HEK293 (cell line): Measurements from ENCODE around the gene TAGLN2.
A peak's percentile ranks its signal among the peaks of the same experiment; 100 is the strongest.

Source experiments
- CTCF ChIA-PET: fragments of 350-600 bp; formaldehyde crosslinking; extraction: SDS; loops from one replicate; lab custom pipeline; 2021; ENCODE audit warnings: antibody characterized with exemption; lab: Yijun Ruan, JAX
- POLR2A ChIA-PET: fragments of 300-600 bp; formaldehyde crosslinking; extraction: SDS; loops from one replicate; lab custom pipeline; 2020; ENCODE audit warnings: antibody characterized with exemption, inconsistent platforms; lab: Yijun Ruan, JAX
- H3K27ac ChIP-seq: fragments of 200-500 bp; sonication (Bioruptor generic); 2 replicates; pipeline ENCODE4 v1.5.1; 2014; ENCODE audit warnings: low read depth, low read length, control low read depth, inconsistent platforms; ENCODE audit errors: extremely low read depth
- H3K36me3 ChIP-seq, 2 experiments: fragments of 200-500 bp in 1 of 2; sonication (Bioruptor generic) in 1 of 2; 1 replicate in 1 of 2; 2 replicates in 1 of 2; pipeline ENCODE4 v1.5.1; 2014 to 2017; ENCODE audit warnings: inconsistent platforms in 2 of 2, low read length in 2 of 2; ENCODE audit not compliant: control insufficient read depth in 2 of 2, insufficient read depth in 1 of 2
- H3K4me1 ChIP-seq: fragments of 200-500 bp; sonication (Bioruptor generic); 2 replicates; pipeline ENCODE4 v1.5.1; 2014; ENCODE audit warnings: mild to moderate bottlenecking, low read length, inconsistent platforms; ENCODE audit not compliant: control insufficient read depth, insufficient read depth
- H3K4me3 ChIP-seq: 2 replicates; pipeline ENCODE4 v1.5.1; 2011; ENCODE audit warnings: low read depth, mild to moderate bottlenecking, control low read depth, low read length, moderate library complexity
- H3K9me3 ChIP-seq: fragments of 200-500 bp; sonication (Bioruptor generic); 2 replicates; pipeline ENCODE4 v1.5.1; 2014; ENCODE audit warnings: low read depth, low read length, inconsistent platforms; ENCODE audit not compliant: control insufficient read depth, insufficient read depth
- HOXA7 ChIP-seq: sonication (generic); formaldehyde crosslinking; IDR thresholded peaks from 2 replicates; pipeline ENCODE4 v1.8.1; 2022; ENCODE audit warnings: missing genetic modification reagents, borderline replicate concordance
- ZBTB48 ChIP-seq: fragments of 450-650 bp; formaldehyde crosslinking; IDR thresholded peaks from 2 replicates; pipeline ENCODE4 v1.5.1; 2016; ENCODE audit warnings: missing biosample characterization, missing genetic modification characterization
- ZFHX2 ChIP-seq: fragments of 450-650 bp; formaldehyde crosslinking; conservative IDR thresholded peaks from 2 replicates; pipeline ENCODE4 v1.5.1; 2016; ENCODE audit warnings: missing biosample characterization, missing genetic modification characterization
- ZNF10 ChIP-seq: fragments of 450-650 bp; formaldehyde crosslinking; IDR thresholded peaks from 2 replicates; pipeline ENCODE4 v1.5.1; 2017; ENCODE audit warnings: missing biosample characterization, missing genetic modification characterization
- ZNF2 ChIP-seq: fragments of 450-650 bp; formaldehyde crosslinking; IDR thresholded peaks from 2 replicates; pipeline ENCODE4 v1.5.1; 2016; ENCODE audit warnings: missing biosample characterization, missing genetic modification characterization
- ZNF664 ChIP-seq: fragments of 450-650 bp; formaldehyde crosslinking; IDR thresholded peaks from 2 replicates; pipeline ENCODE4 v1.5.1; 2016; ENCODE audit warnings: missing biosample characterization, missing genetic modification characterization
- ZNF747 ChIP-seq: fragments of 450-650 bp; formaldehyde crosslinking; IDR thresholded peaks from 2 replicates; pipeline ENCODE4 v1.5.1; 2016; ENCODE audit warnings: missing biosample characterization, missing genetic modification characterization
- TF ChIP-seq, protein P1 (sequence below): fragments of 450-650 bp; formaldehyde crosslinking; IDR thresholded peaks from 2 replicates; pipeline ENCODE4 v1.5.1; 2016; ENCODE audit warnings: missing biosample characterization, missing genetic modification characterization, borderline replicate concordance
- TF ChIP-seq, protein P2 (sequence below): fragments of 450-650 bp; formaldehyde crosslinking; IDR thresholded peaks from 2 replicates; pipeline ENCODE4 v1.5.1; 2016; ENCODE audit warnings: missing biosample characterization, missing genetic modification characterization
- TF ChIP-seq, protein P3 (sequence below): fragments of 450-650 bp; formaldehyde crosslinking; IDR thresholded peaks from 2 replicates; pipeline ENCODE4 v1.5.1; 2017; ENCODE audit warnings: missing biosample characterization, missing genetic modification characterization
- TF ChIP-seq, protein P4 (sequence below): fragments of 450-650 bp; formaldehyde crosslinking; IDR thresholded peaks from 2 replicates; pipeline ENCODE4 v1.5.1; 2016; ENCODE audit warnings: missing biosample characterization, missing genetic modification characterization

TAGLN2 gene

DNA sequence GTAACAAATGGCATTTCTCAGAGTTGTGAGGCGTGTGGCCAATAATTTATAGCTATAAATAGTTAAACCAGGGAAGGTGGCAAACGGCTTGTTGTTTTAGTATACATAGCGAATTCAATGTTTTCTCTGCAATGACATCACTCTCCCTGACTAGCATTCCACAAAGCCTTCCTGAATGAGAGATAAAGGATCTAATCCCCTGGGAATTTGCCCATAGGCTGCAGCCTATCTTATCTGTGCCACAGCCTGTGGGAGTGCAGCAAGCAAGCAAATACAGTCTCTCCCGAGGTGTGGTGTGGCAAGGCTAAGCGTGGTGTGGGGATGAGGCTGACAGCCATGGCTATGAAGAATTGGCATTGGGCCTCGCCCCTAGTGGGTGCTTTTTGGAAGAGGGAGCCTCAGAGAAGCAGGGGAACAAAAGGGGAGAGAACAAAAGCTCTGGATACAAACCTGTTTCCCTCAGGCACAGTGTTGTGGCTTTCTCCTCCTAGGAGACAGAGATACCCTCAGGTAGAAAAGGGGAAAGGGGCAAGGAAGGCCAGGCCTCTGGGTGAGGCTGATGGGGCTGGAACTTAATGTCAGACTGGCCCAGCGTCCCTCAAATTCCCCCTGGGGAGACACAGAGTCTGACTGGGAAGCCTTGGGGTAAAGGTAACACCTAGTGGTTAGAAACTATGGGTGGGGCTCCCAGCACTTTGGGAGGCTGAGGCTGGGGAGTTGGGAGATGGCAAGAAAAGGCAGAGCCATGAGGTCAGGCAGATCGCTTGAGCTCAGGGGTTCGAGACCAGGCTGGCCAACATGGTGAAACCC is 8.9 kb downstream of the TAGLN2 start (continued):
- TF ChIP-seq, protein P1, sequence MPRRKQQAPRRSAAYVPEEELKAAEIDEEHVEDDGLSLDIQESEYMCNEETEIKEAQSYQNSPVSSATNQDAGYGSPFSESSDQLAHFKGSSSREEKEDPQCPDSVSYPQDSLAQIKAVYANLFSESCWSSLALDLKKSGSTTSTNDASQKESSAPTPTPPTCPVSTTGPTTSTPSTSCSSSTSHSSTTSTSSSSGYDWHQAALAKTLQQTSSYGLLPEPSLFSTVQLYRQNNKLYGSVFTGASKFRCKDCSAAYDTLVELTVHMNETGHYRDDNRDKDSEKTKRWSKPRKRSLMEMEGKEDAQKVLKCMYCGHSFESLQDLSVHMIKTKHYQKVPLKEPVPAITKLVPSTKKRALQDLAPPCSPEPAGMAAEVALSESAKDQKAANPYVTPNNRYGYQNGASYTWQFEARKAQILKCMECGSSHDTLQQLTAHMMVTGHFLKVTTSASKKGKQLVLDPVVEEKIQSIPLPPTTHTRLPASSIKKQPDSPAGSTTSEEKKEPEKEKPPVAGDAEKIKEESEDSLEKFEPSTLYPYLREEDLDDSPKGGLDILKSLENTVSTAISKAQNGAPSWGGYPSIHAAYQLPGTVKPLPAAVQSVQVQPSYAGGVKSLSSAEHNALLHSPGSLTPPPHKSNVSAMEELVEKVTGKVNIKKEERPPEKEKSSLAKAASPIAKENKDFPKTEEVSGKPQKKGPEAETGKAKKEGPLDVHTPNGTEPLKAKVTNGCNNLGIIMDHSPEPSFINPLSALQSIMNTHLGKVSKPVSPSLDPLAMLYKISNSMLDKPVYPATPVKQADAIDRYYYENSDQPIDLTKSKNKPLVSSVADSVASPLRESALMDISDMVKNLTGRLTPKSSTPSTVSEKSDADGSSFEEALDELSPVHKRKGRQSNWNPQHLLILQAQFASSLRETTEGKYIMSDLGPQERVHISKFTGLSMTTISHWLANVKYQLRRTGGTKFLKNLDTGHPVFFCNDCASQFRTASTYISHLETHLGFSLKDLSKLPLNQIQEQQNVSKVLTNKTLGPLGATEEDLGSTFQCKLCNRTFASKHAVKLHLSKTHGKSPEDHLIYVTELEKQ (tag by site-specific recombination), result peak; percentile 98
- peak; percentile 84 for TF ChIP-seq ZFHX2
- TF ChIP-seq, protein P2, sequence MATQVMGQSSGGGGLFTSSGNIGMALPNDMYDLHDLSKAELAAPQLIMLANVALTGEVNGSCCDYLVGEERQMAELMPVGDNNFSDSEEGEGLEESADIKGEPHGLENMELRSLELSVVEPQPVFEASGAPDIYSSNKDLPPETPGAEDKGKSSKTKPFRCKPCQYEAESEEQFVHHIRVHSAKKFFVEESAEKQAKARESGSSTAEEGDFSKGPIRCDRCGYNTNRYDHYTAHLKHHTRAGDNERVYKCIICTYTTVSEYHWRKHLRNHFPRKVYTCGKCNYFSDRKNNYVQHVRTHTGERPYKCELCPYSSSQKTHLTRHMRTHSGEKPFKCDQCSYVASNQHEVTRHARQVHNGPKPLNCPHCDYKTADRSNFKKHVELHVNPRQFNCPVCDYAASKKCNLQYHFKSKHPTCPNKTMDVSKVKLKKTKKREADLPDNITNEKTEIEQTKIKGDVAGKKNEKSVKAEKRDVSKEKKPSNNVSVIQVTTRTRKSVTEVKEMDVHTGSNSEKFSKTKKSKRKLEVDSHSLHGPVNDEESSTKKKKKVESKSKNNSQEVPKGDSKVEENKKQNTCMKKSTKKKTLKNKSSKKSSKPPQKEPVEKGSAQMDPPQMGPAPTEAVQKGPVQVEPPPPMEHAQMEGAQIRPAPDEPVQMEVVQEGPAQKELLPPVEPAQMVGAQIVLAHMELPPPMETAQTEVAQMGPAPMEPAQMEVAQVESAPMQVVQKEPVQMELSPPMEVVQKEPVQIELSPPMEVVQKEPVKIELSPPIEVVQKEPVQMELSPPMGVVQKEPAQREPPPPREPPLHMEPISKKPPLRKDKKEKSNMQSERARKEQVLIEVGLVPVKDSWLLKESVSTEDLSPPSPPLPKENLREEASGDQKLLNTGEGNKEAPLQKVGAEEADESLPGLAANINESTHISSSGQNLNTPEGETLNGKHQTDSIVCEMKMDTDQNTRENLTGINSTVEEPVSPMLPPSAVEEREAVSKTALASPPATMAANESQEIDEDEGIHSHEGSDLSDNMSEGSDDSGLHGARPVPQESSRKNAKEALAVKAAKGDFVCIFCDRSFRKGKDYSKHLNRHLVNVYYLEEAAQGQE (tag by site-specific recombination), result peak; percentile 31; the same call in 1 of the 2 replicates
- TF ChIP-seq ZNF2 (tag by site-specific recombination), result peak; percentile 97
- TF ChIP-seq HOXA7 (CRISPR knock-in tag), result no peak
- peak; percentile 84 for TF ChIP-seq ZNF10 (tag by site-specific recombination)
- TF ChIP-seq, protein P3, sequence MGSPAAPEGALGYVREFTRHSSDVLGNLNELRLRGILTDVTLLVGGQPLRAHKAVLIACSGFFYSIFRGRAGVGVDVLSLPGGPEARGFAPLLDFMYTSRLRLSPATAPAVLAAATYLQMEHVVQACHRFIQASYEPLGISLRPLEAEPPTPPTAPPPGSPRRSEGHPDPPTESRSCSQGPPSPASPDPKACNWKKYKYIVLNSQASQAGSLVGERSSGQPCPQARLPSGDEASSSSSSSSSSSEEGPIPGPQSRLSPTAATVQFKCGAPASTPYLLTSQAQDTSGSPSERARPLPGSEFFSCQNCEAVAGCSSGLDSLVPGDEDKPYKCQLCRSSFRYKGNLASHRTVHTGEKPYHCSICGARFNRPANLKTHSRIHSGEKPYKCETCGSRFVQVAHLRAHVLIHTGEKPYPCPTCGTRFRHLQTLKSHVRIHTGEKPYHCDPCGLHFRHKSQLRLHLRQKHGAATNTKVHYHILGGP (tag by site-specific recombination), result no peak
- no peak for TF ChIP-seq ZNF747 (tag by site-specific recombination)

DNA sequence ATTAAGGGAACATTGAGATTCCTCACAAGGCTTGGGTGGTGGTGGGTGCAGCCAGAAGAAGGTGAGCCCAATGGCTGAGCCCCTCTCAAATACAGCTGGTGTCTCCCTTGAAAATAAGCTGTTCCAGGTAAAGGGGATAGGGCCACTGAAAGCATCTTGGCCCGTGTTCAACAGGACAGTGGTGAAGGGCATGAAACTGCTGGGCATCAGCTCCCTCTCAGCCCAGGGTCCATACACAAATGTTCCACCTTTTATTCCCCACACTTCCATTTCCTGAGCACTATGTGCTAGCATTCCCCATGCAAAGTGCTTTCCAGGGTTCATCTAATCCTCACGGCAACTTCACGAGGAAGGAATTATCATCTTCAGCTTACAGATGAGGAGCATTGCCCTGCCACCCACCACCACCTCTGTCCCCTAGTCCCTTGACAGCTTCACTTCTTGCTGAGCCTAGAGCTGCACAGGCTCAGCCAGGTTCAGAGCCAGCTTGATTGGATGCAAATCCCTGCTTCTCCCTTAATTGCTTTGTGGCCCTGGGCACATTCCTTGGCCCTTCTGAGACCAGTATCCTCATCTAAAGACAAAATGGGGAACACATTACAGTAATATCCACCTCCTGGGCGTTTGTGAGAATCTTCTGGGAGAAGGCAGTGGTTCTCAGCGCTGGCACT is 9.6 kb downstream of the TAGLN2 start:
- ChIA-PET CTCF (interaction anchor here (0.6 to 3.3 kb wide), 9 partner anchors 8 to 92 kb away, joined by 3 to 8 read pairs (median 5); no protein-coding TSS in a partner anchor), POLR2A (interaction anchor here (0.5 to 2.4 kb wide), 8 partner anchors 14 to 345 kb away, joined by 3 to 10 read pairs (median 4); partner anchors contain the start of gene IGSF9)
- H3K4me1 ChIP-seq, result peaks cover 24% of the 10 kb centered on the region
- H3K4me3 ChIP-seq, result no peak overlapping the region
- H3K9me3 ChIP-seq, result no peaks in the 10 kb centered on the region
- H3K27ac ChIP-seq, result peak overlapping the region; percentile 81
- peaks cover 6 to 35% of the 10 kb centered on the region in 2 experiments; a peak in 2 of 3 replicates for H3K36me3 ChIP-seq
- TF ChIP-seq, protein P4, sequence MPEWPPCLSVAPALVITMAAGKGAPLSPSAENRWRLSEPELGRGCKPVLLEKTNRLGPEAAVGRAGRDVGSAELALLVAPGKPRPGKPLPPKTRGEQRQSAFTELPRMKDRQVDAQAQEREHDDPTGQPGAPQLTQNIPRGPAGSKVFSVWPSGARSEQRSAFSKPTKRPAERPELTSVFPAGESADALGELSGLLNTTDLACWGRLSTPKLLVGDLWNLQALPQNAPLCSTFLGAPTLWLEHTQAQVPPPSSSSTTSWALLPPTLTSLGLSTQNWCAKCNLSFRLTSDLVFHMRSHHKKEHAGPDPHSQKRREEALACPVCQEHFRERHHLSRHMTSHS, result no peak
- peak; percentile 99 for TF ChIP-seq ZBTB48 (tag by site-specific recombination)
- TF ChIP-seq ZNF664, result peak; percentile 54; the same call in 1 of the 2 replicates
